GM19240 (cell line): ENCODE results near the gene VNN1.
"Not testable (repeated sequence)": the region's sequence is repeated elsewhere in the genome, so short reads cannot be mapped to it uniquely, and the experiment has no call there.

Experiments
- DNase-seq: peaks from one replicate; pipeline ENCODE4 v3.0.0; 2011; ENCODE audit warnings: low spot score; ENCODE audit not compliant: insufficient read length

VNN1 gene

GRCh38 chr6:132725947-132726607, 12.2 kb upstream of the VNN1 start:
- DNase-seq = no peak

- DNase-seq = no peak
Measured at GRCh38 chr6:132725471-132725870, 11.6 kb upstream of the VNN1 start.

GRCh38 chr6:132719736-132720448, 6.0 kb upstream of the VNN1 start:
- no peak for DNase-seq

GRCh38 chr6:132715881-132716637, 2.2 kb upstream of the VNN1 start:
- no peak for DNase-seq

GRCh38 chr6:132715204-132715603, 1.3 kb upstream of the VNN1 start:
- DNase-seq = no peak

- no peak for DNase-seq
Measured at GRCh38 chr6:132714160-132714559, 305 bp upstream of the VNN1 start.

GRCh38 chr6:132712366-132712765, 1.5 kb downstream of the VNN1 start:
- no peak for DNase-seq

GRCh38 chr6:132708771-132709170, 5.1 kb downstream of the VNN1 start:
- no peak for DNase-seq

- no peak for DNase-seq
Measured at GRCh38 chr6:132708002-132708401, 5.9 kb downstream of the VNN1 start.

GRCh38 chr6:132706756-132707155, 7.1 kb downstream of the VNN1 start:
- not testable (repeated sequence) for DNase-seq

- DNase-seq = no peak
Measured at GRCh38 chr6:132703936-132704335, 9.9 kb downstream of the VNN1 start.

- DNase-seq = no peak
Measured at GRCh38 chr6:132698608-132699007, 15.2 kb downstream of the VNN1 start.

- DNase-seq = no peak
Measured at GRCh38 chr6:132695773-132696172, 18.1 kb downstream of the VNN1 start.

- DNase-seq = no peak
Measured at GRCh38 chr6:132693478-132693877, 20.4 kb downstream of the VNN1 start.

- DNase-seq = no peak
Measured at GRCh38 chr6:132690678-132691077, 23.2 kb downstream of the VNN1 start.

GRCh38 chr6:132687306-132687705, 26.5 kb downstream of the VNN1 start:
- DNase-seq = no peak

- no peak for DNase-seq
Measured at GRCh38 chr6:132686531-132686930, 27.3 kb downstream of the VNN1 start.

GRCh38 chr6:132685009-132685408, 28.8 kb downstream of the VNN1 start:
- no peak for DNase-seq

- no peak for DNase-seq
Measured at GRCh38 chr6:132684272-132684671, 29.6 kb downstream of the VNN1 start.

GRCh38 chr6:132683543-132683942, 30.3 kb downstream of the VNN1 start:
- no peak for DNase-seq

- DNase-seq = not testable (repeated sequence)
Measured at GRCh38 chr6:132679094-132679493, 34.8 kb downstream of the VNN1 start.

- DNase-seq = no peak
Measured at GRCh38 chr6:132675749-132676148, 38.1 kb downstream of the VNN1 start.
